ENCODE measurements around the gene SNX9.

DNA sequence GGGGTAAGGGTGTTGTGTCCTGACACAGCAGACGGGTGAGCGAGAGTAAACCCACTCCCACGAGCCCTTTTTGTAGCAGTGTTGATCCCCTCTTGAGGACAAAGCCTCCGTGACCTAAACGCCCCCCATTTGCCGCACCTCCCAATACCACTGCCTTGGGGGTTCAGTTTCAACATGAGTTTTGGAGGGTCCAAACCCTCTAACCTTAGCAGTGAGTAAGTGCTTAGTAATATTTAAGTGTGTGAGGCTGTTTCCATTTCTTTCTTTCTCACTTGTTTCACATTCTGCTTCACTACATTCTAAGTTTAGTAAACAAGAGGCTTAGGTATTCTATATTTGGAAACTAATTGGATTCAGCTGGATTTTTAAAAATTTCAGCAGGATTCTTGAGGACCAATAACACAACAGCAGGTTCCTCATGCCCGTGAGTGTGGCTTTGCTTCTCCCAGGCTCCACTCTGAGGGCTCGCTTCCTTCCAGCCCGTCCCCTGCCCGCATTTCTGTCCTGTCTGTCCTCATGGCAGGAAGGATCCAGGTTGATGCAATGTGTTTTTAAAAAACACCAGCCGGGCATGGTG, 41.2 kb downstream of the SNX9 start:
- TF ChIP-seq, protein P1, sequence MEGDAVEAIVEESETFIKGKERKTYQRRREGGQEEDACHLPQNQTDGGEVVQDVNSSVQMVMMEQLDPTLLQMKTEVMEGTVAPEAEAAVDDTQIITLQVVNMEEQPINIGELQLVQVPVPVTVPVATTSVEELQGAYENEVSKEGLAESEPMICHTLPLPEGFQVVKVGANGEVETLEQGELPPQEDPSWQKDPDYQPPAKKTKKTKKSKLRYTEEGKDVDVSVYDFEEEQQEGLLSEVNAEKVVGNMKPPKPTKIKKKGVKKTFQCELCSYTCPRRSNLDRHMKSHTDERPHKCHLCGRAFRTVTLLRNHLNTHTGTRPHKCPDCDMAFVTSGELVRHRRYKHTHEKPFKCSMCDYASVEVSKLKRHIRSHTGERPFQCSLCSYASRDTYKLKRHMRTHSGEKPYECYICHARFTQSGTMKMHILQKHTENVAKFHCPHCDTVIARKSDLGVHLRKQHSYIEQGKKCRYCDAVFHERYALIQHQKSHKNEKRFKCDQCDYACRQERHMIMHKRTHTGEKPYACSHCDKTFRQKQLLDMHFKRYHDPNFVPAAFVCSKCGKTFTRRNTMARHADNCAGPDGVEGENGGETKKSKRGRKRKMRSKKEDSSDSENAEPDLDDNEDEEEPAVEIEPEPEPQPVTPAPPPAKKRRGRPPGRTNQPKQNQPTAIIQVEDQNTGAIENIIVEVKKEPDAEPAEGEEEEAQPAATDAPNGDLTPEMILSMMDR (IDR thresholded peaks at IDR 0.05; ENCODE audit: low read depth, low read length) = no peak
- TF ChIP-seq EZH2phosphoT487 (IDR thresholded peaks at IDR 0.05; ENCODE audit: low read depth) = no peak

Measured in OCI-LY3 (cell line).